Subcutaneous adipose tissue (tissue), 4 donors: ENCODE results near the gene ELMO1. TPM values are rescaled to one million over a fixed set of nuclear protein-coding genes. Genes with fewer than 3 reads are reported as not detected.

Experiments
- total RNA-seq, 4 donors: library from RNA; depleted of rRNA; stranded (reverse); fragments of >200 nt; gene quantifications; one replicate each; pipeline ENCODE4 v1.1.0, GENCODE V29; 2016
- TF ChIP-seq, protein P1 (sequence below): fragments of 450-650 bp; IDR thresholded peaks from one replicate; pipeline ENCODE4 v1.5.1; 2016; ENCODE audit warnings: low read depth, mild to moderate bottlenecking, control low read depth, antibody characterized with exemption, moderate library complexity

The ELMO1 gene
- total RNA-seq, 4 donors from 2014 or later, result 97.1 to 129 (median 126) TPM

DNA sequence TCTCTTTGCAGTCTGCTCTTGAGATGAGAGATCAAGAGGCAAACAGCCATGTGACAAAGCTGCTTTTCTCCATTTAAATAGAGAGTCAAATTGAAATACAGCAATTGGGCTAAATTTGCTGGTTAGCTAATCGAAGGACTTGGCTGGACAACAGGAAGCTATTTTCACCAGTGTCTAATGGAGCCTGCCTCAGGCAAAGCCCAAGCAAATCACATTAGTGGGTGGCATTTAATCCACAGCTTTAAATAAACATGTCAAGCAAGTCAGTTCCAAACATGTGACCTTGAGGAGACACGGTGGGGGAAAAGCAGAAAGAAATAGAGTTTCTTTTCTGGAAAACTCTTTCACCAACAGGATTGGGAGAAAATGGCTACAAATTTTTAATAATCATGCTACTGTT lies 543.9 kb downstream of the ELMO1 start:
- TF ChIP-seq, protein P1, sequence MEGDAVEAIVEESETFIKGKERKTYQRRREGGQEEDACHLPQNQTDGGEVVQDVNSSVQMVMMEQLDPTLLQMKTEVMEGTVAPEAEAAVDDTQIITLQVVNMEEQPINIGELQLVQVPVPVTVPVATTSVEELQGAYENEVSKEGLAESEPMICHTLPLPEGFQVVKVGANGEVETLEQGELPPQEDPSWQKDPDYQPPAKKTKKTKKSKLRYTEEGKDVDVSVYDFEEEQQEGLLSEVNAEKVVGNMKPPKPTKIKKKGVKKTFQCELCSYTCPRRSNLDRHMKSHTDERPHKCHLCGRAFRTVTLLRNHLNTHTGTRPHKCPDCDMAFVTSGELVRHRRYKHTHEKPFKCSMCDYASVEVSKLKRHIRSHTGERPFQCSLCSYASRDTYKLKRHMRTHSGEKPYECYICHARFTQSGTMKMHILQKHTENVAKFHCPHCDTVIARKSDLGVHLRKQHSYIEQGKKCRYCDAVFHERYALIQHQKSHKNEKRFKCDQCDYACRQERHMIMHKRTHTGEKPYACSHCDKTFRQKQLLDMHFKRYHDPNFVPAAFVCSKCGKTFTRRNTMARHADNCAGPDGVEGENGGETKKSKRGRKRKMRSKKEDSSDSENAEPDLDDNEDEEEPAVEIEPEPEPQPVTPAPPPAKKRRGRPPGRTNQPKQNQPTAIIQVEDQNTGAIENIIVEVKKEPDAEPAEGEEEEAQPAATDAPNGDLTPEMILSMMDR, result no peak

DNA sequence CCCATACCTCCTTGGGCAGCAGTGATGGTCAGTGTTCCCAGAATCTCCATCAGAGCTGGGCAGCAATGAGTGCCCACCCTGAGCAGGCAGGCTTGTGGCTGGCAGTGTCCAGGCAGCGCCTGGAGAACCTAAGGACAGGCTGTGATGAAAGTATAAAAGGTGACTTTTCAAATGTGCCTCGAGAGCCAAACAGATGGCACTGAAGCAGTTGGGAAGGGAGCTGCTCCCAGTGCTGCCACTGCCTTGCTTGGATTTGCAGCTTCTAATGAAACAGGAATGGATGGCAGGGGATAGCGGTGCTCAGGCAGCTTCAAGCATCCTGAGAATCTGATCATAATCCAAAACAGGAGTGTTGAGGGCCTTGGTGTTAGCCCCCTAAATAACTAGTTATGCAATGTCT lies 544.6 kb downstream of the ELMO1 start:
- TF ChIP-seq, protein P1, result no peak

DNA sequence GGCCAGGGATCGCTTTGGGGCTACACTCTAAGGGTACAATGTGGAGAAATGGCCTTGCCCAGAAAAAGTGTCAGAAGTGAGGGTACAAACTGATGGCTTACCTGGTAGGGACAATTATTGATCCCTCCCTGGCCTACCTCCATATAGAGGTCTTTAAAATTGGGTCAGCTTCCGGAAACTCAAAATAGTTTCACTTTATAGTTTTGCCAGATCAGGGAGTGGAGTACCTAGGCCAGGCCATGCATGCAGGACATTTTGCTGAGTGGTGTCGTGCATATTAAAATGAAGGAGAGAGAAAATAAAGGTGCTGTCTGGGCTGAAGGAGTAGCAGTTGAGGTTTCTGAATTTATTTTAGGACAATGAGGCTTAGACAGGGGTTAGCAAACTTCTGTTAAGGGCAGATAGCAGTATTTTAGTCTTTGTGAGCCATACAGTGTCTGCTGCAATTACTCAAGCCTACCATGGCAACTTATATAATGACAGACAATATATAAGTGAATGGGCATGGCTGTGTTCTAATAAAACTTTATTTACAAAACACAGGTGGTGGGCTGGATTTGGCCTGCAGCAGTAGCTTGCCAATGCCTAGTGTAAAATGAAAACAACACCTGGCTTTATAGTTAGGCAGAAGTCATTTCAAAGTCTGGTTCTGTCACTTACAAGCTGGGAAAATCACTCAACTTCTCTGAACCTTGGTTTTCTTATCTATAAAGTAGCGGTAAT lies 547.5 kb downstream of the ELMO1 start:
- TF ChIP-seq, protein P1, result no peak

DNA sequence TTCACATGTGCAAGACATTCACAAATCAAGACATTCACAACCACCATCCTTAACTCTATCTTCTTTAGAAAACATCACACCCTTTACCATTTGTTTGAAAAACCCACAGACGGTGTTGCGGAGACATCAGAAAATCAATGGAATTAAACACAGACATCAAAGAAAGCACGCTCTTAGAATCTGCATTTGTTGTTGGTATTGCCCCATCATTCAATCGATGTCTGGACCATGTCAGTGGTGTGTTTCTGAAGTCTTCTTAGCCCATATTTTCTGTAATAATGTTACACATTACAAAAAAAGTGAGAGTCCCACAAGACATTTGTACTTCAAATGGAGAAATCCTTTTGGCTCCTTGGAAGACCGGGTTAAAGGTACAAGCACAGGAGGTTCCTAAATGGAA lies 550.5 kb downstream of the ELMO1 start:
- TF ChIP-seq, protein P1, result no peak

DNA sequence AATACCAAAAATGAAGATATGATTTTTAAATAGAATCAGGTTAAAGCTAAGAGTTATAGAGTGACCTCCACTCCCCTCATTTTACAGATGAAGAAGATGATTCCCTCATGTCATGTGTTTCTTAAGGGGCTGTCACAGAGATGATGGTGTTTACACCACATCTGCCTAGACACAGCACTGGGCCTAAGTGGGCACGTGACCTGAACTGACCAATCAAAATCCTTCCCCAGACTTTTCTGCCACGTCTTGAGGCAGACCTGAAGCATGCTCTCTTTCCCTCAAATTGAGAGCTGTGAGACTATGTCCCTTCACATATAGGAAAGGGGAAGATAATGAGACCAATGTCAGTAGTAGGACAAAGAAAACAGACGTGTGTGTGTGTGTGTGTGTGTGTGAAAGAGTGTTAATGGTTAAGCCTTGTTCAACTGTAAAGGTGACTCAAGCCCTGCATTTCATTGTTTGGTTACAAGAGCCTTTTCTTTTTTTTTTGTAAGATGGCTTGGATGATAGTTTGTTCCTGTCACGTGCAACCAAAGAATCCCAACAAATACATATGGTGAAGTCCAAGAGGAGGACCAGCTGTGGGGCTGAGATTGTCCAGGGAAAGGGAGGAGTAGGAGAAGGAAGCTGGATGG lies 551.6 kb downstream of the ELMO1 start:
- TF ChIP-seq, protein P1, result no peak

DNA sequence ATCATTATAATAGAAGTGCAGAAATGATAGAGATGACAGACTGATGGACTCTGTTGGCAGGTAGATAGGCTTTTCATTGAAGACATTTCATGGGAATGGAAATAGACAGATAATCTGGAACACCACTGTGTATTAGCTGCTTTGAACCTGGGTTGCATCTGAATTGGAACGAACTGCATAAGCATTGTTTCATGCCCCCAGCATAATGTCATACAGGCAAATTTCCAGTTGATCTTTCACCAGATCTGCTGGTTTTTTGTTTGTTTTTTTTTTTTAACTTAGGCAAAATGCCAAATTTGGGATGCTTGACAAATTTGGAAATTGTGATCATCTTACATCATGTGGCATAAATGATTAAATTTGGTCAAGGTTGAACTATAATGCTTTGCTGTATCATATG lies 552.2 kb downstream of the ELMO1 start:
- TF ChIP-seq, protein P1, result no peak

DNA sequence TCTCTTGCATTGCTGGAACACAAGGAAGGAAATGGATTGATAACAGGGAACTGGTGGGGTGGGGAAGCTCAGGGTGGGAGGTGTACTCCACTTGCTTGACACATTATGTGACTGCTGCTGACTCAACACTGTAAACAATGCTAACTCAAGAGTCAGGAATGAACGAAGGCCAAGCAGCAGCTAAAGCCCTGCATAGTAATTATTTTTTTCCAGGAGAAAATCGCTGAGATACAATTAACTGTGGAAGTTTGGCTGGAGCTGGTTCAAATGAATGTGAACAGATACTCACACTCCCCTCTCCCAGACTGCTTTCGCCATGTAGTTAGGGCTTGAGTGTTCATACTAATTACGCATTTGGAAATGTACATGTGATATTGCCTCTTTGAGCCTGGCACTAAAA lies 553.5 kb downstream of the ELMO1 start:
- TF ChIP-seq, protein P1, result no peak
